GM19324 (cell line): ENCODE data around the gene PTGES2.
"Not testable (repeated sequence)": the region's sequence is repeated elsewhere in the genome, so short reads cannot be mapped to it uniquely, and the experiment has no call there.

Experiments
- ATAC-seq: cut with Tn5 transposase; IDR thresholded peaks from one replicate; pipeline ENCODE4 v1.9.1; 2021; ENCODE audit warnings: mild to moderate bottlenecking, moderate library complexity; ENCODE audit not compliant: unreplicated experiment, low FRiP score

The PTGES2 gene

DNA sequence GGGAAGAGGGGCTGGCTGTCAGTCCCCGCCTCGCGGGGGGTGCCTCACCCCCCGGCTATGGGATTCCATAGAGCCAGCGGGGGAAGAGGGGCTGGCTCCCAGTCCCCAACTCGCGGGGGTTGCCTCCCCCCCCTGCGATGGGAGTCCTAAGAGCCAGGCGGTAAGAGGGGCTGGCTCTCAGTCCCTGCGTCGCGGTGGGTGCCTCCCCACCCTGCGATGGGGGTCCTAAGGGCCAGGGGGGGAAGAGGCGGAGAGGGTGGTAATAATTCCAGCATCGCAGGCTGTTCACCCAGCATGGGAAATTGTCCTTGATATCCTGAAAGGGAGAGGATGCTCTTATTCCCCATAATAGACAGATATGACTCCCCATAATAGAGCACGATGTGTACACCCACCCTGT is 12.1 kb upstream of the PTGES2 start:
- no peak for ATAC-seq

GRCh38 chr9:128138001-128138400 is 10.5 kb upstream of the PTGES2 start:
- no peak for ATAC-seq

DNA sequence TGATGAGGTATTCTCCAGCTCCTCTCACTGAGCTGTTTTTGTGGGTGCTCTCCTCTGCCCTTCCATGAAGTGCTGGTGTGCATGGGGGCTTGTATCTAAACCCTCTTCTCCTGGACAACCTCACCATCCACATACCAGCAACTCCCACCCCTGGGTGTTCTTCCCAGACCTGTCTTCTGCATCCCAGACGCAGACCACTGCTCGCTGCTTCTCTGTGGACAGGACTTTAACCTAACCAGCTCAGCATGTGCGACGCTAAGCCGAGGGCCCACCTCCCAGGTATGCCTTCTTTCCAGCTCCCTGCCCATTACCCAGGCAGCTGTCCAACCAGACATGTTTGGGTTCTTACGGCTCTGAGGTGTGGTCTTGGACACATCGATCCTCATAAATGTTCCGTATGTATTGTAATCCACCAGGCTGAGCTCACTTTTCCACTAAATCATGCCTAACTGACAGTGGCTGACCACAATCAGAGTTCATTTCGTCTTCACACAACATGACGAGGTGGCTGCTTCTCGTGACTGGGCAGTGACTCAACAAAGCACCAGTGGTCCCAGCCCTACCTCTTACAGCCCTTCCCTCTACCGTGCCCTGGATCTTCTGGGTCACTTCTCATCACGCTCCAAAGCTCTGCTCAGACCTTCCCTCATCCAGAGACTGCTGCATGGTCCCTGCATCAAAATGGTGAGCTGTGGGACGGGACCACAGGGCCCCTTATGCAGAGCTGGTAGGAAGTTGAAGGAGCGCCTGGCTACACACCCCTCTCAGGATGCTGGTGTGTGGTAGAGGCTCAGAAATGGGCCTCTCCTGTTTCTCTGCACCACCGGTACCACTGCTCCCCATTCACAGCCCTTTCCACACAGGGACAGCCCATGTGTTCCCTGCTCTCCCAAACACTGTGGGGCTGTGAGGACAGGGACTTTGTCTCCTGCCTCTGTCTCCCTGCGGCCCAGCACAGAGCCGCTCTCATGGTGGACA is 9.6 kb upstream of the PTGES2 start:
- no peak for ATAC-seq

GRCh38 chr9:128135561-128135960 is 8.0 kb upstream of the PTGES2 start:
- ATAC-seq: not testable (repeated sequence)

DNA sequence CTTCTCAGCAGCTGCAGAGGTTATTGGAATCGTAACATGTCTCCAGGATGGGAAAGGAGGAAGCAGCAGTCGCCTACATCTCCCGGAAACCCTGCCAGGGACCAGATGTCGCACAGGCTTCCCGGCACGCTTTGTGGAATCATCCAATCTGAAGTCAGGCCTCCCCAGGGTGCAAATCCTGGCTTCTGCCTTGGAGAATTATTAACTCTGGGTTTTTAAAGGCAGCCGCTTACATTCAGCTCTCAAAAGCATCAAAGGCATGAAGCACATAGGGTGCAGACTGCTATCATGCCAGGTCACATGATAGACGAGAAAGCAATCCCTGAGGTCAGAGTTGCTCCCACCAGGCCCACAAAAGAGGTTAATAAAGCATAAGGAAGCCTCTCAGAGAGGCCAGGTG is 4.6 kb upstream of the PTGES2 start:
- not testable (repeated sequence) for ATAC-seq

GRCh38 chr9:128131346-128131745 is 3.8 kb upstream of the PTGES2 start:
- not testable (repeated sequence) for ATAC-seq

DNA sequence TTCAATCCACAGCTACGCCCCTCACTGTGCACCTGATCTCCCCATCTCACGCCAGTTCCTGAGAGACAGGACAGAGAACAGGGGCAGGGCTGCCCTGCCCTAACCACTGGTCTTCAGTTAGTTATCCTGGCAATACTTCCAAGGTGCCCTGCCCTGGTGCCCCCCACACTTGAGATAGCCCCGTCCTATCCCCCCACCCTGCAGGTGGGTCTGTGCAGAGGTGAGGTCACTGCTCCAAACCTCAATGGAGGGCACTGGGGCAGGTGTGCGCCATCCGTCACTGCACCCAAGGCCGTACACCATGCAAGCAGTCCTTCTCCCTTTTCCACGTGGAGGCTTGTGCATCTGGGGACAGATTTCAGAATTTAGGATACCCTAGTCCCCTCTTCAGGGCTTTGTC is 3.1 kb upstream of the PTGES2 start:
- not testable (repeated sequence) for ATAC-seq

GRCh38 chr9:128129976-128130590 is 2.6 kb upstream of the PTGES2 start:
- not testable (repeated sequence) for ATAC-seq

- no peak for ATAC-seq
Observed at GRCh38 chr9:128128836-128129590, 1.5 kb upstream of the PTGES2 start.

DNA sequence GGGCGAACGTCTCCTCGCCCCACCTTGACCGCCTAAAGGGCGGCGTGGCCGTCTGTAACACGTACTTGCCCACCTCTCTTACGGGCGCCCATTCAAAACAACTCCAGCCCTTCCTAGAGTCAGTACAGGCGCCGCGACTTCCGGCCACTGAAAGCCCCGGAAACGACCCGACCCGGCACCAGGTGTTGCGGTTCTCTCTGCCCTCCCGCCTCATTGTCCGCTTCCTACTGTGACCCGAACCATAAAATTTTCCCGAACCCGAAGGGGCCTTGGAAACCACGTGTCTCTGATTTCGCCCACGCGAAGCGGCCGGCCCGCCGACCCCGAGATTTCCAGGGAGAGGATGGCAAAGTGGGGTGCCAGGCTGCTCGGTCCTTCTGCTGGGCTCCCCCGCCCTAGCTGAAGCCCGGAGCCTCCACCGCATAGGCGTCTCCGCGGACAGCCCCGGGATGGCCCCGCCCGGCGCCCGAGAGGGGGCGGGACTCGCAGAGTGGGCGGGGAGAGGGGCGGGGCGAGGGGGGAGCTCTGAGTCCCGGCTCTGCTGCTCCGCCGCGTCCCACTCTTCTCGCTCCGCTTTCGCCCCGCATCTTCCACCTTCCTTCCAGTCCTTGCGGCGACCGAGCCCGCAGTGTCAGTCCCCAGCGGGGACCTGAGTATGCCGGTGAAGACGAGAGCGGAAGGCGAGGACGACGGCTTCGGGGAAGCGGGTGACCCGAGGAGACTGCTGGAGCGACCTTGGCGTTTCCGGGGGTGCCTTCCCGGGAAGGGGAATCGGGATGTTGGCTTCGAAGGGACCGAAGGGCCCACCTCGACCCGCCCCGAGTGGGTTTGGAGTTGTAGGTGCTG is 684 bp upstream of the PTGES2 start:
- ATAC-seq: peak; percentile 72

GRCh38 chr9:128125580-128126354 is 1.8 kb downstream of the PTGES2 start:
- no peak for ATAC-seq

DNA sequence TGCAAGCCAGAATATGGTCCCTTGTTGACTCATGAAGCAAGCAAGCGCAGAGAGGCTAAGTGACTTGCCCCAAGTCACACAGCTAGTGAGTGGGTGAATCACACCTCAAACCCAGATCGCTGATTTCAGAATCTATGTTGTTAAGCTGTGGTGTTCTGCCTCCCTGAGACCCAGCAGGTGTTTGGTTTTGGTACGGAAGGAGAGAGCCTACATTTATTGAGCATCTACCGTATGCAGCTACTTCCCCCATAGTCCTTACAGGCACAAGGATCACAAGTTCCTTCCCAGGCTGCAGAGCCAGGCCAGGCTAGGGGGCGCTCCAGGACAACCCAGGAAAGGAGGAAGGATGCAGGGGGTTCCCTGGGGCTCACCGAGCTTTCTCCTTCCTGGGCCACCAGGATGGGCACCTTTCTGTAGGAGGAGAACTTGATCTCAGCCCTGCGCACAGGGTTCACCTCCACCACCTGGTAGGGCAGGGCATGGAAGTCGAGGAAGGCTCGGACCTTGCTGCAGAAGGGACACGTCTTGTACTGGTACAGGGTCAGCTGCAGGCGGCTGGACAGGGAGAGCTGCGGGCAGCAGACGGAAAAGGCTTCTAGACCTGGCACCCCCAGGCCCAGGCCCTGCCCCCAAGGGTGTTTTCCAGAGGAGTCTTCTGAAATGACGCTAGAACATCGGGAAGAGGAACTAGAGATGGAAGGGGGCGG is 2.5 kb downstream of the PTGES2 start:
- ATAC-seq: no peak

GRCh38 chr9:128124451-128124850 is 3.1 kb downstream of the PTGES2 start:
- ATAC-seq: no peak

DNA sequence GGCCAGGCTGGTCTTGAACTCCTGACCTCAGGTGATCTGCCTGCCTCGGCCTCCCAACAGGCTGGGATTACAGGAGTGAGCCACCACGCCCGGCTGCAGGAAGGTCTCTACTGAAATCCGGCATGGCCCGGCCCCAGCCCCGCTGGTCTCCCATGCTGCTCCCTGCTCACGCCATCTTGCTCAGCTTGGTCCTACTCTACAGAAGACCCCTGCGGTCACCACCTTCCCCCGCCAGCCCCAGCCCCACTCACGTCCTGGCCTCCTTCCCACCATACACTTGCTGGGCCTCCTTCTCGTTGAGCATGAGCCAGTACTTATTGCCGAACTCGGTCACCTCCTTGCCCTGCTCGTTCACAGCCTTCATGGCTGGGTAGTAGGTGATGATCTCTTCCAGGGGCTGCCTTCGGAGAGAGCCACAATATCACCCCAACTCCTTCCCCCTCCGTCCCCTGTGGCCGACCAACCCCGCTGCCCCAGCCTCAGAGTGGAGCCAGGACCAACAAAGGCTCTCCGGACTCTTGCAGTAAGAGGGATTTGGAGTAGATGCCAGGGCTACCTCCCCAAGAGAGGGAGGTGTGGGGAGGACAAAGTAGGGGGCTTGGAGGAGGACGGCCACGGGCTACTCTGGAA is 4.0 kb downstream of the PTGES2 start:
- ATAC-seq: no peak

GRCh38 chr9:128122809-128123175 is 4.7 kb downstream of the PTGES2 start:
- ATAC-seq: no peak

DNA sequence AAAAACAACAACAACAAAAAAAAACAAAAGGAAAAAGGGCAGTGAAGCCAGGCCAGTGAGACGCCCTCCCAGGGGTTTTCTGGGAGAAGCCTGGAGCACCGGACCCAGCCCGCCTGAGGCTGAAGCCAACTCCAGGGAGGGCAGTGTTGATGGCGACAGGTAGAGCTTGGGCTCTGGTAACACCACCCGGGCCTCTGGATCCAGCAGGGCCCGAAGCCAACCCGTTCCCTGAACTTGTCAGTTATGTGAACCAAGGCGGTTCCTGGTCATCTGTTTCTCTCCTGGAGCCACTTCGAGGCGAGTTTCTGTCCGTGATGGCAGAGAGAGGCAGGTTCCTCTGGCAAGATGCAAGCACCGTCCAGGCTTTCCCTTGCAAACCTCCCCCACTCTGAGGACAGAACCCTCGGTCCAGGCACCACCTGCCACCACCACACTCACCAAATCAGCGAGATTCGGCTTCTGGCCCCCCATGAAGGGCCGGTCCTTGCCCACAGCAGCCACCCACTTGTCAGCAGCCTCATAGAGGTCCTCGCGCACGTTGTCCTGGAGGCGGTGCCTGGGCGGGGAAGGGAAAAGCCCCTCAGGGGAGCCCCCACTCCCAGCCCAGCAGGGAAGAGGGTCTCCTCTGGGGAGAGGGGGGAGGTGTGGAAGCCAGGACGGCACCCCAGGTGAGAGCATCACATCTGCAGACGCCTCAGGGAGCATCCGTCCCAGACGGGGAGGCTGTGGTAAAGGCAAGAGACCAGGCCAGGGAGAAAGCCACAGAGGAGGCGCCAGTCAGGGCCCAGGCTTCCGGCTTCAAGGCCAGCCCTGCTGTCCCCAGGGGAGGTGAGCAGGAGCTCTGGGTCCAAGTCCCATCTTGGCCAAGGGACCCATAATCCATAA is 5.4 kb downstream of the PTGES2 start:
- ATAC-seq: no peak

- ATAC-seq: no peak
Observed at GRCh38 chr9:128121466-128121810, 6.1 kb downstream of the PTGES2 start.
